ENCODE measurements around the gene CACNA2D2.

Gene CACNA2D2

GRCh38 chr3:50493623-50494022 is 9.8 kb downstream of the CACNA2D2 start:
- DNase-seq = no peak

DNA sequence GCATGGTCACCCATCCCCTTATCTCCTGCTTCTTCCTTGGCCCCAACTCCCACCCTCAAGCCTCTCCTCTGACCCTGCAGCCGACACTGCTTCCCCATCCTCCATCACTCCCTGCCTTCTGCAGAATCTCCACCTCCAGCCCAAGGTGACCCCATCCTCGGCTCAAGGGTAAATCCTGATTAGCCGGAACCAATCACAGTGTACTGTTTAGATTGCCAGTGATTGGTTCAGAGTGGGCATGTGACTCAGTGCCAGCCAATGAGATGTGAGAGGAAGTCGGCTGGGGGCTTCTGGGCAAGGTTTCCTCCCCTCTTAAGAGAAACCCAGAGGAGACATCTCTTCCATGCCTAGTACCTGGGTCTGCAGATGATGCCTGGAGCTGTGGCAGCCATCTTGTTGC is 10.3 kb downstream of the CACNA2D2 start:
- DNase-seq = no peak

DNA sequence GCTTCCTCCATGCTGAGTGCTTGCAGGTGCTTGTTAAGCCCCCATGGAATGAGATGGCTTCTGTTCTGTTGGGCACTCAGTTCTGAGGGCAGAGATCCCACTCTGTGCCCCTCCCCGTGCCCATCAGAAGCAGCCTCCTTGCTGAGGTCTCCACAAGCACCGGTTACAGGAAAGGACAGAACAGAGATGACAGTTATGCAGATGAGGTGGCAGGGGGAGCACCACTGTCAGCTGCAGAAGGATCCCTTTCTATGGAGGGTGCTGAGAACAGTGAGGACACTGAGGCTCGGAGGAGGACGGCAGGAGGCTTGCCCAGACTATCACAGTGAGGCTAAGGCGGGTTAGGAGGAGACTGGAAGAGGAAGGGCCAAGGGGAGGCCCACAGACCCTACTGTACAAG is 12.4 kb downstream of the CACNA2D2 start:
- DNase-seq = no peak

- DNase-seq = no peak
Observed at GRCh38 chr3:50490424-50490823, 13.0 kb downstream of the CACNA2D2 start.

DNA sequence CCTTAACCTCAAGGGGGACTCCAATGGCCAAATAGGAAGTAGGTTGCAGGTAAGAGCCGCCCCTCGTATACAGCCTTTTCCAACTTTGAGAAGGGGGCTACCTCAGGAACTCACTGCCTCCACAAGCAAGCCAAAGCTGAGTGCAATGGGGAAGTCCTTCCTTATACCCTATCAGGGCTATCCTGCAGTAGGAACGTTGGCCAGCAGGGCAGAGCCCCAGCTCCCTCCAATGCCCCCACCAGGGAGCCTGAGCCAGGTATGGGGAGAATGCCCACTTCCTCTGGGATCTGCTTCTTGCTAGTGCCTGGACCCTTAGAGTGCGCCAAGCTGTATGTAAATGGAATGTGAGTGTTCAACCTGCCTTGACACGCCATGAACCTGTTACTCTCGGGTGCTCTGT is 16.3 kb downstream of the CACNA2D2 start:
- no peak for DNase-seq

- no peak for DNase-seq
Observed at GRCh38 chr3:50486219-50486888, 17.1 kb downstream of the CACNA2D2 start.

GRCh38 chr3:50484722-50485121 is 18.7 kb downstream of the CACNA2D2 start:
- DNase-seq = no peak

- no peak for DNase-seq
Observed at GRCh38 chr3:50483374-50483773, 20.1 kb downstream of the CACNA2D2 start.

GRCh38 chr3:50481992-50482391 is 21.4 kb downstream of the CACNA2D2 start:
- no peak for DNase-seq

- no peak for DNase-seq
Observed at GRCh38 chr3:50480471-50480870, 23.0 kb downstream of the CACNA2D2 start.

DNA sequence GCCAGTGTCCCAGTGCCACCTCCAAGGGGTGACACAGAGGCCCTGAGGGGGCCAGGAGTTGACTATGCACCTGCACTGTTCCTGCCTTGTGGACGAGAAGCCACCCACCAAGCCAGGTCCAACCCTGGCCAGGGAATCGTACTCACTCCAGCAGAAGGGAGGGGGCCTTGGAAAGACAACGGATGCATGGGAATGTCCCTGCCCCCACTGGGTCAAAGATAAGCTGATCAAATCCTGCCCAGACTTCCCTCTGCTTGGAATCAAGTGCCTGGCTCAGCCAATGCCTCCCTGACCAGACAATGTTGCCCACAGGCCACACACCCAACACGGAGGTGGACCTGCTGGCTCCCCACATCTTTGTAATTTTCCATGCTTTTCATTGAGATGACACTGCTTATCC is 23.9 kb downstream of the CACNA2D2 start:
- no peak for DNase-seq

DNA sequence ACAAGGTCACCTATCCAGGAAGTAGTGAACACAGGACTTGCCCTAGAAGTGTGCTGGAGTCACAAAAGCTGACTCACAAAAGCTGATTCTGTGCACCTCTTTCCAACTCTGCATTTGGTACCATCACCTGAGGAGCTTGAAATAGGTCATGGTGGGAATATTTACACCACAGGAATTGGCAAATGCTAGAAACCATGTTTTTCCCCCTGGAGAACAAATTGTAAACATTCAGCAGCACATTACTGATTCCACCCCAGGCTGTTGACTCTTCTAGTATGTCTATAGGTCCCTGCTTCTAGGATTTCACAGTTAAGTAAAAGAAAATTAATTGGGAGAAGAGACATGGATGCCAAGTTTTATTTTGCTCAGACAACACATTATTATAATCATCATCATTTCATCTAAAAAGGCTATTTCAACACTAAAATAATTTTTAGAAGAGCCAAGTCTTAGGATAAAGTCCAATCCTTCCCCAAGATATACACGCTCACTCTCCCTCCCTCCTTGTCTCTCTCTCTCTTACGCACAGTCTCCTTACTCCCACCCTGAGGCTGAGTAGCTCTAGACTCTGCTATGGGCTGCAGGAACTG is 24.7 kb downstream of the CACNA2D2 start:
- no peak for DNase-seq

DNA sequence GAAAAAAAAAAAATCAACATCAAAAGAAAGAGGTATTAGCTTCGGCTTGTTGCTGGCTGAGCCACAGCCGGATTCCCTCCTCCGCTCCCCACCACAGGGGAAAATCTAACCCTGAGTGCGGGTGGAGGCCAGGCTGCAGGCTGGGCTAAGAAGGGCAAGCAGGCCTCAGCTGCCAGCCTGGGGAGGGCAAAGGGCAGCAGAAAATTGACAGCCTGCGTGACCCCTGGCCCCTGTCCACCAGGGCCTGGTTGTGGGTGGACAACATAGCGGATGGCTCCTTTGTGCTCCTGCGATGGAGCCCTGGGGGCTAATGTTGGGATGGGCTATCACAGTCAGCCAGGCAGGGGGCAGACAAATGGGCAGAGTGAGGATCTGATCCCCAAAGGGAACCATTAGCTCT is 25.4 kb downstream of the CACNA2D2 start:
- no peak for DNase-seq

- no peak for DNase-seq
Observed at GRCh38 chr3:50475348-50475747, 28.1 kb downstream of the CACNA2D2 start.

DNA sequence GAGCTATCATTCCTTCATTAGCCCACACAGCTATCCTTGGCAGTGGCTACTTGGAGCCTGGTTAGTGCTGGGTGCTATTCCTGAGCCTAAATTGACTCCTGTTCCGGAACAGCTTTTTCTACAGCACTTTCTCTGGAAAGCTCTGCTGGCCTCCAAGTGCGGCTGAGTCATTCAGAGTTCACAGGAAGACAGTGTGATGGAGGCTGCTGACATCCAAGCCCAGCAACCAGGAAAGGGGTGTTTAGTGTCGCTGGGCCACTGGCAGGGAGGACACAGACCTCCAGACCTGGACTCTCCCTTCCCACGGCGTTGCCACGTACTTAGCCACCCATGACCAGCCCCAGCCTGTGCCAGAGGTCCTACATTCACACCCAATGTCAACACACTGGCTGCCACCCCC is 28.7 kb downstream of the CACNA2D2 start:
- DNase-seq = no peak

DNA sequence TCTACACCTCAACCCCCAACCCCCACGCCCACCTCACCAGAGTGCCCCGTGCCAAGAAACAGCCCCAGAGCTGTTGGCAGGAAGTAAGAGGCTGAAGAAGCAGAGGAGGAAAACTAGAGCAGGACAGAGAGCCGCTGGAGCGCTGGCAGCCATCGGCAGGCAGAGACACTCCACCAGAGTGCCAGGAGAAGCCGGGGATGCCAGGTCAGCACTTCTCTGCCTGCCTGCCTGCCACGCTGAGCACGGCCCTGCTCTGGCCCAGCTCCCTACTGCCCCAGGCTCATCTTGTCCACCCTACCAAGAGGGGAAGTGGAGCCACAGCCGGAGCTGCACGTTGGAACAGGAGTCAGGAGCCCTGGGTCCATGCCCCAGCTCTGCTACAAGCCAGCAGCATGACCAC is 29.7 kb downstream of the CACNA2D2 start:
- DNase-seq = no peak

GRCh38 chr3:50472958-50473357 is 30.5 kb downstream of the CACNA2D2 start:
- no peak for DNase-seq

GRCh38 chr3:50470658-50471057 is 32.8 kb downstream of the CACNA2D2 start:
- no peak for DNase-seq

- no peak for DNase-seq
Observed at GRCh38 chr3:50467919-50468318, 35.5 kb downstream of the CACNA2D2 start.

GRCh38 chr3:50466177-50466576 is 37.3 kb downstream of the CACNA2D2 start:
- no peak for DNase-seq

DNA sequence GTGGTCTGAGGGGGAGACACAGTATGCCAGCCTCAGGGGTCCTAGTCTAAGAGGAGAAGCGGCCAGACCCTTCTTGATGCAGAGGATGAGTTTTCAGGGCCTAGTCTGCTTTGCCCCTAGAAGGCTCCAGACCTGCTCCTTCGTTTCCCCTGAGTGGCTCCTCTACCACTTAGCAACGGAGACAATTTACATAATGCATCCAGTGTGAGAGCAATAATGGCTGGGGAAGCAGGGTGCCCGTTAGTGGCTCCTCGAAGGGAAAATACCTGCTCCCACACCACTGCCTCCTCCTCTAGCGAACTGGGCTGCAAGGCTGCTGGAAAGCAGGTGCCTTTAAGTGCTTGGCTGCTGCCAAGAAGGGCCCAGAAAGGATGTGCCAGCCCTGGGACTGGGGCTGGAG is 38.9 kb downstream of the CACNA2D2 start:
- no peak for DNase-seq

GRCh38 chr3:50459785-50460184 is 43.6 kb downstream of the CACNA2D2 start:
- no peak for DNase-seq

DNA sequence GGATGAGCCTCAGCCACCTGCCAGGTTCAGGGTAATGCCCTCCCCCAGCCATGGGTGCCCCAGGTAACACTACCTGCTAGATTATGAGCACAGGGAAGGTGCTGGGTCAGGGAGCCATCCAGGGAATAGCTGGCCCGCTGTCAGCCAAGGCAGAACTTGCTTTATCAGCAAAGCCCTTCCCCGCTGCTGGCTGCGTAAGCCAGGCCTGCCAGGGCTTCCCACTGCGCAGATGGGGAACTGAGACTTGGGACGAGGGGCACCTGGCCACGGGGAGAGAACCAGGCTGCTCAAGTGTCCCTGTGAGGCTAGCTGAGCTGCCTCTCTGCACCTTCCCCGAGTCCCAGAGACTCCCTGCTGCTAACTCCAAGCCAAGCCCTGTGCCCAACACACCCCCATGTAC is 45.4 kb downstream of the CACNA2D2 start:
- no peak for DNase-seq

GRCh38 chr3:50455161-50456018 is 48.0 kb downstream of the CACNA2D2 start:
- DNase-seq = no peak
